ENCODE data around the gene CXCR5.
"Not testable (repeated sequence)": the region's sequence is repeated elsewhere in the genome, so short reads cannot be mapped to it uniquely, and the experiment has no call there.

The CXCR5 gene

GRCh38 chr11:118883368-118884071 is at the start of gene CXCR5:
CXCR5 (plus strand) TSS chr11:118883892; CDS start chr11:118883942, 50 bp downstream.
- no peak for DNase-seq

GRCh38 chr11:118834427-118835028 is 49.2 kb upstream of the CXCR5 start:
- no peak for DNase-seq

- DNase-seq: no peak
Measured at GRCh38 chr11:118837868-118838267, 45.8 kb upstream of the CXCR5 start.

GRCh38 chr11:118838905-118839553 is 44.7 kb upstream of the CXCR5 start:
- DNase-seq: no peak

- DNase-seq: no peak
Measured at GRCh38 chr11:118841469-118842242, 42.0 kb upstream of the CXCR5 start.

- DNase-seq: no peak
Measured at GRCh38 chr11:118842369-118842768, 41.3 kb upstream of the CXCR5 start.

- DNase-seq: not testable (repeated sequence)
Measured at GRCh38 chr11:118842843-118843242, 40.8 kb upstream of the CXCR5 start.

- no peak for DNase-seq
Measured at GRCh38 chr11:118843565-118843964, 40.1 kb upstream of the CXCR5 start.

GRCh38 chr11:118845369-118845768 is 38.3 kb upstream of the CXCR5 start:
- DNase-seq: no peak

GRCh38 chr11:118846181-118846935 is 37.3 kb upstream of the CXCR5 start:
- no peak for DNase-seq

GRCh38 chr11:118849825-118850224 is 33.9 kb upstream of the CXCR5 start:
- DNase-seq: no peak

GRCh38 chr11:118851970-118852369 is 31.7 kb upstream of the CXCR5 start:
- no peak for DNase-seq

GRCh38 chr11:118853678-118854077 is 30.0 kb upstream of the CXCR5 start:
- no peak for DNase-seq

GRCh38 chr11:118856314-118856713 is 27.4 kb upstream of the CXCR5 start:
- no peak for DNase-seq

GRCh38 chr11:118857385-118857784 is 26.3 kb upstream of the CXCR5 start:
- DNase-seq: no peak

- no peak for DNase-seq
Measured at GRCh38 chr11:118859973-118860372, 23.7 kb upstream of the CXCR5 start.

GRCh38 chr11:118868659-118869058 is 15.0 kb upstream of the CXCR5 start:
- DNase-seq: no peak

GRCh38 chr11:118870396-118871343 is 13.0 kb upstream of the CXCR5 start:
- no peak for DNase-seq

- no peak for DNase-seq
Measured at GRCh38 chr11:118872403-118872821, 11.3 kb upstream of the CXCR5 start.

- no peak for DNase-seq
Measured at GRCh38 chr11:118873804-118874203, 9.9 kb upstream of the CXCR5 start.

GRCh38 chr11:118876286-118876685 is 7.4 kb upstream of the CXCR5 start:
- no peak for DNase-seq
